HepG2 (cell line): ENCODE data around the gene LAMA5. TPM values are rescaled to one million over a fixed set of nuclear protein-coding genes. Genes with fewer than 3 reads are reported as not detected.

Experiments used
- ATAC-seq: fragments of 200-7000 bp; cut with Tn5 transposase; 3 replicates; pipeline ENCODE4 v1.9.1; 2020; ENCODE audit warnings: mild to moderate bottlenecking, moderate library complexity
- BruUV-seq: library from RNA; stranded (reverse); fragments of 400-500 nt; replicated peaks from 2 replicates; lab custom pipeline; 2021; lab: Mats Ljungman, UMichigan
- CTCF ChIA-PET: fragments of 300-600 bp; formaldehyde crosslinking; extraction: SDS; loops from one replicate; lab custom pipeline; 2021; ENCODE audit warnings: low total read pairs, inconsistent platforms, low intra/inter-chr PET ratio; lab: Yijun Ruan, JAX
- POLR2A ChIA-PET: fragments of 350-600 bp; sonication (Branson Sonifier 250); formaldehyde crosslinking; loops from one replicate; lab custom pipeline; 2020; ENCODE audit warnings: antibody characterized with exemption, inconsistent platforms; lab: Yijun Ruan, JAX
- DNase-seq: peaks from one replicate; pipeline ENCODE4 v3.0.0-alpha.2; 2015; ENCODE audit warnings: low spot score
- FAIRE-seq: peaks from 3 replicates; lab custom pipeline; 2011; peaks lifted over from hg19 to GRCh38; lab: Jason Lieb, UNC
- H2AFZ ChIP-seq: one replicate; pipeline ENCODE4 v1.6.1; 2011; ENCODE audit warnings: low read length, inconsistent platforms
- H3K27ac ChIP-seq: fragments of 300-600 bp; 3 replicates; pipeline ENCODE4 v1.8.0; 2011; ENCODE audit warnings: mixed run types, mild to moderate bottlenecking, mixed read lengths, low read length, inconsistent platforms; ENCODE audit not compliant: insufficient read depth; ENCODE audit errors: extremely low read length
- H3K27me3 ChIP-seq, 2 experiments: fragments of 200-600 bp in 1 of 2; 2 replicates in 1 of 2; 3 replicates in 1 of 2; pipeline versions ENCODE4 v1.6.0 to v1.8.0; 2011; ENCODE audit warnings: low read length in 2 of 2, mild to moderate bottlenecking in 2 of 2, moderate library complexity in 2 of 2, inconsistent platforms in 1 of 2; ENCODE audit not compliant: insufficient read depth in 2 of 2, control insufficient read depth in 1 of 2
- H3K36me3 ChIP-seq, 2 experiments: fragments of 200-600 bp in 1 of 2; replicated peaks in 1 of 2; 2 replicates in 1 of 2; 3 replicates in 1 of 2; pipeline versions ENCODE4 v1.5.1 to v1.8.0; 2011; ENCODE audit warnings: low read length in 2 of 2, inconsistent platforms in 1 of 2; ENCODE audit not compliant: insufficient read depth in 2 of 2, control insufficient read depth in 1 of 2
- H3K4me1 ChIP-seq: 2 replicates; pipeline ENCODE4 v1.5.1; 2012; ENCODE audit warnings: low read length, inconsistent platforms; ENCODE audit not compliant: insufficient read depth
- H3K4me2 ChIP-seq: 2 replicates; pipeline ENCODE4 v1.6.0; 2011; ENCODE audit warnings: low read depth, low read length, inconsistent platforms
- H3K4me3 ChIP-seq, 3 experiments: fragments of 200-600 bp in 1 of 3; sonication (generic), shearing (Covaris generic) in 1 of 3; replicated peaks in 1 of 3; 2 replicates each; pipeline ENCODE4 v1.5.1; 2011 to 2016; ENCODE audit warnings: low read length in 3 of 3, inconsistent platforms in 2 of 3, low read depth in 2 of 3, mild to moderate bottlenecking in 2 of 3, control low read depth in 1 of 3, mixed read lengths in 1 of 3; ENCODE audit not compliant: insufficient read depth in 1 of 3
- H3K79me2 ChIP-seq: one replicate; pipeline ENCODE4 v1.6.1; 2011; ENCODE audit warnings: low read length, inconsistent platforms; ENCODE audit not compliant: insufficient read depth
- H3K9ac ChIP-seq: 2 replicates; pipeline ENCODE4 v1.6.0; 2011; ENCODE audit warnings: mild to moderate bottlenecking, low read depth, low read length, inconsistent platforms; ENCODE audit not compliant: insufficient read depth
- H3K9me3 ChIP-seq: 2 replicates; pipeline ENCODE4 v1.5.1; 2012; ENCODE audit warnings: mild to moderate bottlenecking, low read length
- H4K20me1 ChIP-seq: 2 replicates; pipeline ENCODE4 v1.6.0; 2011; ENCODE audit warnings: inconsistent platforms, mild to moderate bottlenecking, low read length, moderate library complexity; ENCODE audit not compliant: insufficient read depth
- AGO2 ChIP-seq: fragments of 200-400 bp; formaldehyde crosslinking; optimal IDR thresholded peaks from 2 replicates; pipeline ENCODE3; 2017; ENCODE audit warnings: mild to moderate bottlenecking, low read depth, low read length, moderate library complexity
- AKAP8 ChIP-seq: sonication (generic); formaldehyde crosslinking; IDR thresholded peaks from 2 replicates; pipeline ENCODE4 v1.5.1; 2020; ENCODE audit warnings: mild to moderate bottlenecking, missing genetic modification reagents
- HNRNPL ChIP-seq: fragments of 200-400 bp; formaldehyde crosslinking; IDR thresholded peaks from 2 replicates; pipeline ENCODE4 v1.6.1; 2017; ENCODE audit warnings: mild to moderate bottlenecking, low read depth, low read length
- KLF16 ChIP-seq, 2 experiments: sonication (generic) in 1 of 2; formaldehyde crosslinking in 1 of 2; IDR thresholded peaks; 2 replicates each; pipeline versions ENCODE4 v1.6.1 to v1.8.0; 2016 to 2023; ENCODE audit warnings: missing genetic modification reagents in 2 of 2, missing compliant biosample characterization in 1 of 2
- NRL ChIP-seq: sonication (generic); formaldehyde crosslinking; IDR thresholded peaks from 2 replicates; pipeline ENCODE4 v1.5.0; 2020; ENCODE audit warnings: missing genetic modification reagents, mild to moderate bottlenecking, moderate library complexity, borderline replicate concordance
- POLR2A ChIP-seq, 2 experiments: IDR thresholded peaks; 2 replicates each; pipeline ENCODE4 v1.6.1; 2011; ENCODE audit warnings: low read depth in 2 of 2, low read length in 2 of 2, mild to moderate bottlenecking in 1 of 2, moderate library complexity in 1 of 2; ENCODE audit not compliant: insufficient read depth in 1 of 2
- RBM39 ChIP-seq: fragments of 200-400 bp; formaldehyde crosslinking; IDR thresholded peaks from one replicate; pipeline ENCODE4 v1.6.1; 2018; ENCODE audit warnings: antibody characterized with exemption, mild to moderate bottlenecking, low read depth, low read length; ENCODE audit not compliant: poor library complexity, severe bottlenecking
- SALL2 ChIP-seq: sonication (generic); formaldehyde crosslinking; IDR thresholded peaks from 2 replicates; pipeline ENCODE4 v1.8.1; 2023; ENCODE audit warnings: mild to moderate bottlenecking, missing genetic modification reagents, inconsistent platforms
- SATB2 ChIP-seq: sonication (generic); formaldehyde crosslinking; IDR thresholded peaks from 2 replicates; pipeline ENCODE4 v1.5.0; 2020; ENCODE audit warnings: missing genetic modification reagents
- XRCC5 ChIP-seq: fragments of 200-400 bp; formaldehyde crosslinking; optimal IDR thresholded peaks from 2 replicates; pipeline ENCODE3; 2017; ENCODE audit warnings: mild to moderate bottlenecking, low read length
- ZNF660 ChIP-seq: sonication (generic); formaldehyde crosslinking; IDR thresholded peaks from 2 replicates; pipeline ENCODE4 v1.5.1; 2020; ENCODE audit warnings: mild to moderate bottlenecking, low read depth, missing genetic modification reagents, borderline replicate concordance
- ZNF768 ChIP-seq: sonication (generic); formaldehyde crosslinking; IDR thresholded peaks from 2 replicates; pipeline ENCODE4 v1.4.0; 2020; ENCODE audit warnings: missing genetic modification reagents
- WGBS: methylation state at CpG from one replicate; pipeline ENCODE4 v1.1.6; 2017; ENCODE audit warnings: low lambda C conversion rate; 5-methylcytosine and 5-hydroxymethylcytosine counted together
- in situ Hi-C: cut with HindIII; loops from 2 replicates; pipeline ENCODE4 v1.10.0; 2017; ENCODE audit warnings: low pct_unique_long_range_greater_than_20kb; ENCODE audit not compliant: extremely low pct_ligation_motif_present
- intact Hi-C: fragments of 100-400 bp; cut with micrococcal nuclease; formaldehyde crosslinking; loops from one replicate; pipeline ENCODE4 v1.10.0; 2022; ENCODE audit not compliant: unreplicated experiment
- polyA plus RNA-seq, 8 experiments: library from polyadenylated mRNA; depleted of rRNA in 3 of 8; stranded (reverse) in 7 of 8; unstranded in 1 of 8; fragments of >200 nt; fragmentation: Illumina TruSeq in 4 of 8; extraction: Trizol in 4 of 8; gene quantifications; 2 replicates each; pipeline versions ENCODE4 v1.2.1 to v1.2.3, GENCODE V29; 2011 to 2016; ENCODE audit warnings: low read depth in 4 of 8, missing spikeins in 1 of 8, mixed read lengths in 1 of 8; ENCODE audit not compliant: insufficient read depth in 1 of 8
- total RNA-seq, 5 experiments: library from RNA; depleted of rRNA; stranded (reverse); fragments of >200 nt; fragmentation: Illumina TruSeq; extraction: Trizol; gene quantifications; 2 replicates each; pipeline ENCODE4 v1.2.3, GENCODE V29; 2016; ENCODE audit warnings: low read depth in 1 of 5
- TF ChIP-seq, protein P1 (sequence below): sonication (generic); formaldehyde crosslinking; IDR thresholded peaks from 2 replicates; pipeline ENCODE4 v1.5.0; 2020; ENCODE audit warnings: missing genetic modification reagents
- TF ChIP-seq, protein P2 (sequence below): sonication (generic); formaldehyde crosslinking; IDR thresholded peaks from 2 replicates; pipeline ENCODE4 v1.5.0; 2020; ENCODE audit warnings: mild to moderate bottlenecking, missing genetic modification reagents, borderline replicate concordance
- TF ChIP-seq, protein P3 (sequence below): sonication (generic); formaldehyde crosslinking; IDR thresholded peaks from 2 replicates; pipeline ENCODE4 v1.5.1; 2020; ENCODE audit warnings: mild to moderate bottlenecking, missing genetic modification reagents, moderate library complexity

Gene LAMA5
- total and polyA plus RNA-seq, 2 of the 13 experiments (the other 11 are each of a cell fraction or from before 2014, with no cell fraction given) = 21.0 to 44.7 TPM

DNA sequence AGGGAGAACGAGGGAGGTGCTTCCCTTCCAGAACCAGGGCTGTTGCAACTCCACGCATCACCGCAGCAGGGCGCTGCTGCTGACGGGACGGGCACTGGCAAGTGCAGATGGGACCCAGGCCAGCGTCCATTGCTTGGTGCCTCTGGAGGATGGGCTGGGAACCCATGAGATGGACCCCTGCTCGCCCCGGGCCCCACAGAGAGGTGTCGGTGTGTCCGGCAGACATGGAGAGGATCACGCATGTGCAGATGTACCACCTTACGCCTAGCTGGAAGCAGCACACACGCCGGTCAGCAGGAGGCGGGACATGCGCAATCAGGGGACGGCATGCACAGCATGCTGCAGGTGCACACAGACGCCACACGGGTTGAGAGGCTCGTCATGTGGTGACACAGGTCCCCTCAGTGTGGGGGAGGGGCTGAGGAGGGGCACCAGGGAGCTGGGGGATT, 34.2 kb upstream of the LAMA5 start:
- 91% methylated on average over 21 of the region's 21 CpGs for WGBS
- FAIRE-seq (no peak), DNase-seq (no peak), ATAC-seq (no peak)
- no peaks in the 10 kb centered on the region for H3K9me3 ChIP-seq
- BruUV-seq = no TSS peak
- H3K9ac ChIP-seq = no peak overlapping the region
- peaks cover 26% of the 10 kb centered on the region for H3K4me1 ChIP-seq
- in situ Hi-C loops = no loop called here
- H3K4me3 ChIP-seq = no peak overlapping the region
- H3K27ac ChIP-seq = no peak overlapping the region
- peaks cover 3% of the 10 kb centered on the region; the same call in 1 of the 2 replicates for H4K20me1 ChIP-seq
- peaks cover 2 to 19% of the 10 kb centered on the region in 2 experiments; a peak in 3 of 5 replicates for H3K36me3 ChIP-seq
- ChIA-PET POLR2A (interaction anchor here (1.6 to 2.6 kb wide), 2 partner anchors 15 to 31 kb away, joined by 4 to 9 read pairs; partner anchors contain the start of gene RPS21), CTCF (no interaction called here)
- no peak overlapping the region for H3K4me2 ChIP-seq
- 0 out of 2 replicates have a peak, but pooled peaks have one; percentile 10 for TF ChIP-seq ZNF768 (CRISPR knock-in tag)
- TF ChIP-seq XRCC5 = peak; percentile 23
- TF ChIP-seq RBM39 = peak; percentile 41
- peak; percentile 37; the same call in 1 of the 2 replicates for TF ChIP-seq NRL (CRISPR knock-in tag)
- TF ChIP-seq KLF16 (CRISPR knock-in tag; IDR thresholded peaks at IDR 0.05) = 0 out of 4 replicates have a peak, but pooled peaks of 1 of the 2 experiments have one; percentile 36
- 0 out of 4 replicates have a peak, but pooled peaks of 1 of the 2 experiments have one; percentile 29 for TF ChIP-seq POLR2A (IDR thresholded peaks at IDR 0.05; ENCODE audit: insufficient read depth in 1 of 2, low read depth in 2 of 2, low read length in 2 of 2)
- TF ChIP-seq SALL2 (CRISPR knock-in tag) = no peak
- TF ChIP-seq, protein P1, sequence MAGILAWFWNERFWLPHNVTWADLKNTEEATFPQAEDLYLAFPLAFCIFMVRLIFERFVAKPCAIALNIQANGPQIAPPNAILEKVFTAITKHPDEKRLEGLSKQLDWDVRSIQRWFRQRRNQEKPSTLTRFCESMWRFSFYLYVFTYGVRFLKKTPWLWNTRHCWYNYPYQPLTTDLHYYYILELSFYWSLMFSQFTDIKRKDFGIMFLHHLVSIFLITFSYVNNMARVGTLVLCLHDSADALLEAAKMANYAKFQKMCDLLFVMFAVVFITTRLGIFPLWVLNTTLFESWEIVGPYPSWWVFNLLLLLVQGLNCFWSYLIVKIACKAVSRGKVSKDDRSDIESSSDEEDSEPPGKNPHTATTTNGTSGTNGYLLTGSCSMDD (CRISPR knock-in tag) = no peak
- no peak for TF ChIP-seq SATB2 (CRISPR knock-in tag)
- TF ChIP-seq, protein P2, sequence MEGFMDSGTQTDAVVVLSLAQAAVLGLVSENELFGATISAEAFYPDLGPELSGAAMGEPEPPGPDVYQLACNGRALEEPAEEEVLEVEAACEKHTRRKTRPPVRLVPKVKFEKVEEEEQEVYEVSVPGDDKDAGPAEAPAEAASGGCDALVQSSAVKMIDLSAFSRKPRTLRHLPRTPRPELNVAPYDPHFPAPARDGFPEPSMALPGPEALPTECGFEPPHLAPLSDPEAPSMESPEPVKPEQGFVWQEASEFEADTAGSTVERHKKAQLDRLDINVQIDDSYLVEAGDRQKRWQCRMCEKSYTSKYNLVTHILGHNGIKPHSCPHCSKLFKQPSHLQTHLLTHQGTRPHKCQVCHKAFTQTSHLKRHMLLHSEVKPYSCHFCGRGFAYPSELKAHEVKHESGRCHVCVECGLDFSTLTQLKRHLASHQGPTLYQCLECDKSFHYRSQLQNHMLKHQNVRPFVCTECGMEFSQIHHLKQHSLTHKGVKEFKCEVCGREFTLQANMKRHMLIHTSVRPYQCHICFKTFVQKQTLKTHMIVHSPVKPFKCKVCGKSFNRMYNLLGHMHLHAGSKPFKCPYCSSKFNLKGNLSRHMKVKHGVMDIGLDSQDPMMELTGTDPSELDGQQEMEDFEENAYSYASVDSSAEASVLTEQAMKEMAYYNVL (CRISPR knock-in tag) = no peak
- TF ChIP-seq, protein P3, sequence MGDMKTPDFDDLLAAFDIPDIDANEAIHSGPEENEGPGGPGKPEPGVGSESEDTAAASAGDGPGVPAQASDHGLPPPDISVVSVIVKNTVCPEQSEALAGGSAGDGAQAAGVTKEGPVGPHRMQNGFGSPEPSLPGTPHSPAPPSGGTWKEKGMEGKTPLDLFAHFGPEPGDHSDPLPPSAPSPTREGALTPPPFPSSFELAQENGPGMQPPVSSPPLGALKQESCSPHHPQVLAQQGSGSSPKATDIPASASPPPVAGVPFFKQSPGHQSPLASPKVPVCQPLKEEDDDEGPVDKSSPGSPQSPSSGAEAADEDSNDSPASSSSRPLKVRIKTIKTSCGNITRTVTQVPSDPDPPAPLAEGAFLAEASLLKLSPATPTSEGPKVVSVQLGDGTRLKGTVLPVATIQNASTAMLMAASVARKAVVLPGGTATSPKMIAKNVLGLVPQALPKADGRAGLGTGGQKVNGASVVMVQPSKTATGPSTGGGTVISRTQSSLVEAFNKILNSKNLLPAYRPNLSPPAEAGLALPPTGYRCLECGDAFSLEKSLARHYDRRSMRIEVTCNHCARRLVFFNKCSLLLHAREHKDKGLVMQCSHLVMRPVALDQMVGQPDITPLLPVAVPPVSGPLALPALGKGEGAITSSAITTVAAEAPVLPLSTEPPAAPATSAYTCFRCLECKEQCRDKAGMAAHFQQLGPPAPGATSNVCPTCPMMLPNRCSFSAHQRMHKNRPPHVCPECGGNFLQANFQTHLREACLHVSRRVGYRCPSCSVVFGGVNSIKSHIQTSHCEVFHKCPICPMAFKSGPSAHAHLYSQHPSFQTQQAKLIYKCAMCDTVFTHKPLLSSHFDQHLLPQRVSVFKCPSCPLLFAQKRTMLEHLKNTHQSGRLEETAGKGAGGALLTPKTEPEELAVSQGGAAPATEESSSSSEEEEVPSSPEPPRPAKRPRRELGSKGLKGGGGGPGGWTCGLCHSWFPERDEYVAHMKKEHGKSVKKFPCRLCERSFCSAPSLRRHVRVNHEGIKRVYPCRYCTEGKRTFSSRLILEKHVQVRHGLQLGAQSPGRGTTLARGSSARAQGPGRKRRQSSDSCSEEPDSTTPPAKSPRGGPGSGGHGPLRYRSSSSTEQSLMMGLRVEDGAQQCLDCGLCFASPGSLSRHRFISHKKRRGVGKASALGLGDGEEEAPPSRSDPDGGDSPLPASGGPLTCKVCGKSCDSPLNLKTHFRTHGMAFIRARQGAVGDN (CRISPR knock-in tag) = peak; percentile 14; the same call in 1 of the 2 replicates
- peak; percentile 73 for TF ChIP-seq AGO2
- 0 out of 2 replicates have a peak, but pooled peaks have one; percentile 30 for TF ChIP-seq HNRNPL
- no peak for TF ChIP-seq ZNF660 (CRISPR knock-in tag)
- TF ChIP-seq AKAP8 (CRISPR knock-in tag) = peak; percentile 12; the same call in 1 of the 2 replicates
- H3K27me3 ChIP-seq = no peaks in the 10 kb centered on the region
- H3K79me2 ChIP-seq = peaks cover 5% of the 10 kb centered on the region
- intact Hi-C loops = no loop called here
- H2AFZ ChIP-seq = no peak overlapping the region
